Aorta (tissue), 5 donors: Measurements from ENCODE around the gene NMNAT2. TPM values are rescaled to one million over a fixed set of nuclear protein-coding genes. Genes with fewer than 3 reads are reported as not detected.

Experiments used
- ATAC-seq: fragments of 200-7000 bp; cut with Tn5 transposase; one replicate; pipeline ENCODE4 v1.9.1; 2022; ENCODE audit warnings: moderate library complexity; ENCODE audit not compliant: low FRiP score
- DNase-seq, 2 donors: peaks; one replicate each; pipeline ENCODE4 v3.0.0-alpha.2; 2020
- H3K27ac ChIP-seq, 2 donors: one replicate each; pipeline ENCODE4 v1.5.1; 2013; ENCODE audit warnings: low read length in 2 of 2, mild to moderate bottlenecking in 2 of 2, moderate library complexity in 2 of 2, control low read depth in 1 of 2, inconsistent platforms in 1 of 2, low read depth in 1 of 2
- H3K27me3 ChIP-seq, 2 donors: one replicate each; pipeline ENCODE4 v1.6.1; 2013; ENCODE audit warnings: control low read depth in 1 of 2, low read length in 1 of 2, mild to moderate bottlenecking in 1 of 2, moderate library complexity in 1 of 2; ENCODE audit not compliant: insufficient read depth in 2 of 2, control insufficient read depth in 1 of 2
- H3K36me3 ChIP-seq, 2 donors: one replicate each; pipeline ENCODE4 v1.6.1; 2013; ENCODE audit warnings: control low read depth in 1 of 2, low read length in 1 of 2, mild to moderate bottlenecking in 1 of 2; ENCODE audit not compliant: insufficient read depth in 2 of 2, control insufficient read depth in 1 of 2
- H3K4me1 ChIP-seq, 2 donors: one replicate each; pipeline ENCODE4 v1.6.1; 2013; ENCODE audit warnings: low read length in 2 of 2, control low read depth in 1 of 2, mild to moderate bottlenecking in 1 of 2, moderate library complexity in 1 of 2; ENCODE audit not compliant: insufficient read depth in 2 of 2, control insufficient read depth in 1 of 2
- H3K4me3 ChIP-seq, 2 donors: one replicate each; pipeline ENCODE4 v1.5.1; 2013; ENCODE audit warnings: low read length in 2 of 2, control low read depth in 1 of 2, mild to moderate bottlenecking in 1 of 2
- H3K9me3 ChIP-seq: one replicate; pipeline ENCODE4 v1.6.1; 2013; ENCODE audit warnings: mild to moderate bottlenecking, low read length; ENCODE audit not compliant: control insufficient read depth
- WGBS, 2 donors: extraction: QIAGEN DNeasy Blood & Tissue Kit; methylation state at CpG; one replicate each; pipeline ENCODE4 v1.1.7; 2013; 5-methylcytosine and 5-hydroxymethylcytosine counted together
- intact Hi-C, 2 donors: fragments of 100-400 bp; cut with DNase I; formaldehyde crosslinking; loops; one replicate each; pipeline versions ENCODE4 v1.14.2 to v1.15.0; 2022
- polyA plus RNA-seq, 2 donors: library from polyadenylated mRNA; stranded (reverse); fragments of 200-250 nt; gene quantifications; one replicate each; pipeline ENCODE4 v1.2.3, GENCODE V29; 2013
- total RNA-seq, 2 donors: library from RNA; stranded (reverse); fragmentation: NEBNext Ultra II Directional; extraction: Animal tissue kit (Norgen Biotek cat#: 25700); gene quantifications; one replicate each; pipeline ENCODE4 v1.2.1, GENCODE V29; 2021
- donor health status: healthy with polysubstance abuse.
- donor health status: Bipolar disorder and iron deficiency.
- donor health status: DM: no; HTN: no; CAD: no.
- donor health status: DM: no; HTN: no; CAD: no.
- donor health status: DM: yes; HTN: yes; CAD: no.

Gene NMNAT2
- total and polyA plus RNA-seq, 4 donors, result 0.25 to 2.8 (median 1.3) TPM; not detected in 1

GRCh38 chr1:183270541-183271141 lies 147.5 kb downstream of the NMNAT2 start:
- Histone ChIP-seq H3K4me1 (no peaks in the 10 kb centered on the region), H3K27me3 (no peaks in the 10 kb centered on the region), H3K4me3 (no peak overlapping the region), H3K27ac (no peak overlapping the region), H3K9me3 (no peaks in the 10 kb centered on the region), H3K36me3 (no peaks in the 10 kb centered on the region)
- ATAC-seq (peak; percentile 58), DNase-seq (no peak)
- intact Hi-C loops, result loop anchor here in 1 of 2 donors (10.0 kb wide), 1 partner anchor 284 kb away; no protein-coding TSS in a partner anchor
- WGBS, 2 donors, result 4% methylated on average over 5 of the region's 5 CpGs

GRCh38 chr1:183267646-183268431 lies 150.3 kb downstream of the NMNAT2 start:
- no peak overlapping the region for H3K4me3 ChIP-seq
- no peaks in the 10 kb centered on the region for H3K4me1 ChIP-seq
- ATAC-seq (peak; percentile 41), DNase-seq (no peak)
- H3K36me3 ChIP-seq, result no peaks in the 10 kb centered on the region
- H3K27ac ChIP-seq, result no peak overlapping the region
- no peaks in the 10 kb centered on the region for H3K9me3 ChIP-seq
- no peaks in the 10 kb centered on the region for H3K27me3 ChIP-seq
- intact Hi-C loops, result no loop called here
- WGBS, 2 donors, result 77 to 78% methylated on average over 7 of the region's 7 CpGs

GRCh38 chr1:183263886-183264602 lies 154.1 kb downstream of the NMNAT2 start:
- ATAC-seq, result no peak
- intact Hi-C loops, result no loop called here
- H3K27me3 ChIP-seq, result no peaks in the 10 kb centered on the region
- no peaks in the 10 kb centered on the region for H3K4me1 ChIP-seq
- H3K36me3 ChIP-seq, result no peaks in the 10 kb centered on the region
- 80% methylated on average over 6 of the region's 6 CpGs for WGBS, 2 donors
- no peak overlapping the region for H3K27ac ChIP-seq
- H3K9me3 ChIP-seq, result no peaks in the 10 kb centered on the region
- H3K4me3 ChIP-seq, result no peak overlapping the region
- DNase-seq, result no peak

DNA sequence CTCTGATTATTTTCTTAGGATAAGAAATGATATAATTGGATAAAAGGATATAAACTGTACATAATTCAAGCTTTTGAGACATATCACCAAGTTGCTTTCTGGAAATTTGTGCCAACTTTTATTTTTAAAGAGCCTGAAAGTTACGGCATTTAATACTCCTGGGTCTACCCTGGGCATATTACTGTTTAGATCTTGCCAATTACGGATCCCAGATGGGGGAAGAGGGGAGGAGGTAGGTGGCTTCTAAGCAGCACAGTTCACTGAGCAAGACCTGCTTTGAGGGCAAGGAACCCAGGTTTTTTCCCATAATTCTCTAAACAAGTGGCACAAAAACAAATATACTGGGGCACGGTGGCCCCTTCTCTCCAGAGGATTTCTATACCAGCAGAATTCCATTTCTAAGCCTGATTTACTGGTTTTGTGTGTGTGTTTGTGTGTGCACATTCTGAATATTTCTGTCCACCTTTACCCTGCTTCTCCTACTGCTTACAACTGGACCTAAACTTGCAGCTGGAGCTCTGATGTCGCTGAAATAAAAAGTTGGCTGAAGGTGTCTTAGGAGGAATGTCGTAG lies 155.5 kb downstream of the NMNAT2 start:
- ATAC-seq (no peak), DNase-seq (no peak)
- Histone ChIP-seq H3K4me3 (no peak overlapping the region), H3K36me3 (no peaks in the 10 kb centered on the region), H3K9me3 (no peaks in the 10 kb centered on the region), H3K4me1 (no peaks in the 10 kb centered on the region), H3K27me3 (no peaks in the 10 kb centered on the region), H3K27ac (no peak overlapping the region)
- 39 to 44% methylated on average over 5 of the region's 5 CpGs for WGBS, 2 donors
- intact Hi-C loops, result no loop called here

DNA sequence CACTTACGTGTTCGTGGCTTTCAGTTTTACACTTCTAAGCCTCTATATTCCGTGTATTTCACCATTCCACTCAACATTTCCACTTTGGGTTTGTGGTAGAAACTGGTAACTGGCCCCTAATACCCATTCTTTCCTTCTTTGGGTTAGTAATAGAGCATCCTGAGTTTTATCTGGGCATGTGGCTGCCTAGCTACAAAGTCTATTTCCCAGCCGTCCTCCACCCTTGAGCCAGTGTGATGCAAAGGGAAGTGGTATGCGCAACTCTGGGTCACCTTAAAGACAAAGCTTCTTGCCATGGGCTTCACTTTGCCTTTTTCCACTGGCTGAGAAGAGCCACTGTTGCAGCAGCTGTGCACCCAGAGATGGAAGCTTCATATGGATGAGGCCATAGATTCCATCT lies 158.3 kb downstream of the NMNAT2 start:
- 92 to 98% methylated on average over 5 of the region's 5 CpGs for WGBS, 2 donors
- H3K36me3 ChIP-seq, result no peaks in the 10 kb centered on the region

DNA sequence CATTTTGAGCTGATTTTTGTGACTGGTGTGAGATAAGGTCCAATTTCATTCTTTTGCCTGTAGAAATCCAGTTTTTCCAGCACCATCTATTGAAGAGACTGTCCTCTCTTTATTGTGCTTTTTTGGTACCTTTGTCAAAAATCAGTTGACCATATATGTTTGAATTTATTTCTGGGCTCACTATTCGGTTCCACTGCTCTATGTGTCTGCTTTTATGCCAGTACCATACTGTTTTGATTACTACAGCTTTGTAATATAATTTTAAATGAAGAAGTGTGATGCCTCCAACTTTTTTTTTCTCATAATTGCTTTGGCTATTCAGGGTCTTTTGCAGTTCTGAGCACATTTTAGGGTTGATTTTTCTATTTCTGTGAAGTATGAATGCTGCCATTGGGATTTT lies 163.1 kb downstream of the NMNAT2 start:
- no peaks in the 10 kb centered on the region for H3K27me3 ChIP-seq
- no peaks in the 10 kb centered on the region for H3K4me1 ChIP-seq
- H3K9me3 ChIP-seq, result no peaks in the 10 kb centered on the region
- ATAC-seq (no peak), DNase-seq (no peak)
- no peak overlapping the region for H3K4me3 ChIP-seq
- no peak overlapping the region for H3K27ac ChIP-seq
- WGBS, 2 donors, result 94 to 95% methylated on average over 1 of the region's 1 CpG
- no peaks in the 10 kb centered on the region for H3K36me3 ChIP-seq
- intact Hi-C loops, result no loop called here

More for the DNA sequence above, 158.3 kb downstream of the NMNAT2 start:
- intact Hi-C loops, result no loop called here
- Histone ChIP-seq H3K4me3 (no peak overlapping the region), H3K9me3 (no peaks in the 10 kb centered on the region), H3K4me1 (no peaks in the 10 kb centered on the region), H3K27me3 (no peaks in the 10 kb centered on the region), H3K27ac (no peak overlapping the region)
- DNase-seq, result no peak
- ATAC-seq, result no peak

DNA sequence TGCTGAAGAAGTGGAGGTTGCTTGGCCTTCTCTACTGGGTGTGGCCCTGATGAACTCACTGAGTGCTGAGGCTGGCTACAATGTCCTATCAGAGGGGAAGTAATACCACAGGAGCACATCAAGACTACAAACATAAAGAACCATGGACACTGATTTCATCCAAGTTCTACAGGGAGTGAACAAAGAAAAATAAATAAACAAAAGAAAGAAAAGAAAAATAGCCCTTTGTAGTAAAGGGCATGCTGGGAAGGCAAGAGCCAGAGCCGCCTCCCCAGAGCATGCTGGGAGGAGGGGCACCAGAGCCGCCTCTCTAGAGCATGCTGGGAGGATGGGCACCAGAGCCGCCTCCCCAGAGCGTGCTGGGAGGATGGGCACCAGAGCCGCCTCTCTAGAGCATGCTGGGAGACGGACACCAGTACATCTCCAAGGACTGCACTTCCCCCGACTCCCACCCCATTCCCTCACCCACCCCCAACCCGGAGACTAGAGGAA lies 166.2 kb downstream of the NMNAT2 start:
- Histone ChIP-seq H3K9me3 (no peaks in the 10 kb centered on the region), H3K4me3 (no peak overlapping the region), H3K36me3 (no peaks in the 10 kb centered on the region), H3K27ac (no peak overlapping the region), H3K4me1 (no peaks in the 10 kb centered on the region), H3K27me3 (no peaks in the 10 kb centered on the region)
- intact Hi-C loops, result no loop called here
- ATAC-seq (no peak), DNase-seq (no peak)
- WGBS, 2 donors, result 94 to 97% methylated on average over 8 of the region's 8 CpGs

GRCh38 chr1:183251101-183251958 lies 166.8 kb downstream of the NMNAT2 start:
- ATAC-seq (no peak), DNase-seq (no peak)
- H3K4me3 ChIP-seq, result no peak overlapping the region
- no peaks in the 10 kb centered on the region for H3K27me3 ChIP-seq
- no peaks in the 10 kb centered on the region for H3K9me3 ChIP-seq
- H3K4me1 ChIP-seq, result no peaks in the 10 kb centered on the region
- 94 to 97% methylated on average over 12 of the region's 12 CpGs for WGBS, 2 donors
- intact Hi-C loops, result no loop called here
- no peaks in the 10 kb centered on the region for H3K36me3 ChIP-seq
- H3K27ac ChIP-seq, result no peak overlapping the region
